HG03108 (cell line): ENCODE results near the gene FAM81A.
"Not testable (repeated sequence)": the region's sequence is repeated elsewhere in the genome, so short reads cannot be mapped to it uniquely, and the experiment has no call there.

Experiments used
- ATAC-seq: cut with Tn5 transposase; IDR thresholded peaks from one replicate; pipeline ENCODE4 v1.9.1; 2021; ENCODE audit warnings: moderate library complexity; ENCODE audit not compliant: unreplicated experiment

The FAM81A gene

DNA sequence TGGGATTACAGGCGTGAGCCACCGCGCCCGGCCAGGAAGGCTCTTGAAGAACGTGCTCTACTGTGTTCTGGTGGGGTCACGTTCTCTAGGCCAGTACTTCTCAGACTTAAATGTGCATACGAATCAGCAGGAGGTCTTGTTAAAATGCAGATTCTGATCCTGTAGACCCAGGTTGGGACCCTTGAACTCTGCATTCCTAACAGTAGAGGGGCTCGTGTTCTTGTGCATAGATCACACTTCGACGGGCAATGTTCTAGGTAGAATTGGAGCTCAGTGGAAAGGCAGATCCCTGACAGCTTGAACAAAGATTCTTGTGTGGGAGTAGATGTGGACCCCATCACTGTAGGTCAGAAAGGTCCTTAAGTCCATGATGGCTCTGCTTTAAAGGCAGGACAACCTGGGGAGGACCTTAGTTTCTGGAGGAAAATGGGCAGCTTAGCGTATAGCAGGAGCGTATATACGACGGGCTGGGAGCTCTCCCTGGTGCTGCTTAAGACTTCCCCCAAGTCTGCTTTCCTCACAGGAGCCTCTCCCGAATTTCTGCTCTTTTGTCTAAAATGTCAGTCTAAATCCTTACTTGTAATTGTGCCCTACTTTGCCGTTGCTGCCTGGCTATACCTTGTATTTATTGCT is 16.9 kb upstream of the FAM81A start:
- ATAC-seq, result no peak

DNA sequence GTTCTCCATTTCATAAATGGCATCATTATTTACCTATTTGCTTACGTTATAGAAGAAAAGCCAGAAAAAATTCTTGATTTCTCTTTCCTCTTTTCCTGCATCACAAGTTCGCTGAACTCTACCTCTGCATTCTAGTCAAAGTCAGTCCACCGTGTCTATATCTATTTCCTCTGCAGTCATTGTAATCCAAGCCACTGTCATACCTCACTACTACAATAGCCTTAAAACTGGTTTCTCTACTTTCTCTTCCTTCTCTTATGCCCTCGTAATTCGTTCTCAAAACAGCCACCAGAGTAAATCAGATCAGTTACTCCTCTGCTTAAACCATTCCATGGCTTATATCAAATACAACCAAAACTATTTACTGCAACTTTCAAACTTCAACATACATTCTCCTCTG is 13.4 kb upstream of the FAM81A start:
- ATAC-seq, result no peak

DNA sequence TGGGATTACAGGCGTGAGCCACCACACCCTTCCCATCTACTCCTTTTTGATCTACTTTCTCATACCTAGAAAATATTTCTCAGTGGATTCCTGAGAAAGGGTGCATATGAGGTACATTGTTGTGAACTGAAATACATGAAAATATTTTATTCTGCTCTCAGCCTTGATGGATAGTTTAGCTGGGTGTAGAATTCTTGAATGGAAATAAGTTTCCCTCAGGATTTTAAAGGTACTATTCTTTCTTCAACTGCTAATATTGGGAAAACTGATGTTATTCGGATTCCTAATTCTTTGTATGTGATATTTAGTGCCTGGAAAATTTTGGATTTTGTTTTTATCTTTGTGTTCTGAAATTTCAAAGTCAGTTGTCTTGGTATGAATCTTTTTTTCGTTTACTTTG is 9.1 kb upstream of the FAM81A start:
- not testable (repeated sequence) for ATAC-seq

DNA sequence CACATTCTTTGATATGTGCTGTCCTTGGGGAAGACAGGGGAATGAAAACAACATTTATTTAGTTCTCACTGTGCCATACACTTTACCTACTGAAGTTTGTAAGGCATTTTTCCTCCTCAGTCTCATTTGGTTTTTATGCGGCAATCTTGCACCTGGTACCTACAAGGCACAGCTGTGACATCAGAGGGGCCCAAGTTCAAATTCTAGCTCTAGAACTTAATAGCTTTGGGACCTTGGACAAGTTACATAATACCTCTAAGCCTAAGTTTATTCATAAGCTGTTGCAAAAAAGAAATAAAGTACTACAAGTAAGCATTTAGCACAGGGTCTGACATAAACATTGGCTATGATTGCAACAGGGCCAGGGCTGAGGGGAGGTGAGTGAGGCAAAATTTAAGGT is 5.6 kb upstream of the FAM81A start:
- no peak for ATAC-seq

DNA sequence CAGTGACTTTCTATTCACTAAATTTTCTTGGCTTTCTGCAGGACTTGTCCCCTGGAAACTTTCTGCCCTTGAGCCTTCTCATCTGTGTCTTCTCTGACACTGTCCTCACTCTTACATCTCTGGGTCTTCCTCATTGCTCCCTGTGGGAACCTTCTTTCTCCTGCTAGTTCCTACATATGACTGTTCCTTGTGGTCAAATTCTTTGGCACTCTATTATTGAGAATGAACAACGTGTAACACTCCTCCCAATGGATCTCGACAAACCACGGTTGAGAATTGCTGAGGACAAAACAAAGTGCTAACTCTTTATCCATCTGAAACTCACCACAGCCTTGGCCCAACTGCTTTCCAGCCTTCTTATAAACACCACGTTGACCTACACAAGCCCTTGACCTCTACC is 3.5 kb upstream of the FAM81A start:
- no peak for ATAC-seq

DNA sequence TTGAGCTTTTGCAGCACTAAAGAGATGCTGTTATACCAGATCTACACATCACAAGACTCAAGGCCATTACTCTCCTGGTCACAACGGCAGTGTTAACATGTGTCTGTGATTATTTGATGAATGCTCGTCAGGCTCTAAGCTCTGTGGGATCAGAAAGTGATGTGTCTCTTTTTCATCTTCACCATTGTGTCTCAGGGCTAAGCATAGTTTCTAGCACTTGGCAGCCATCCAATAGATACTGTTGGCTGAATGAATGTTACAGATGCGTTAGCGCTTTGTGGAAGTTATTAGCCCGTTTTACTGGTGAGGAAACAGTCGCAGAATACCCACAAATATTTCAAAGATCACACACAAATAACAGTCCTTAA is 1.2 kb upstream of the FAM81A start:
- no peak for ATAC-seq

DNA sequence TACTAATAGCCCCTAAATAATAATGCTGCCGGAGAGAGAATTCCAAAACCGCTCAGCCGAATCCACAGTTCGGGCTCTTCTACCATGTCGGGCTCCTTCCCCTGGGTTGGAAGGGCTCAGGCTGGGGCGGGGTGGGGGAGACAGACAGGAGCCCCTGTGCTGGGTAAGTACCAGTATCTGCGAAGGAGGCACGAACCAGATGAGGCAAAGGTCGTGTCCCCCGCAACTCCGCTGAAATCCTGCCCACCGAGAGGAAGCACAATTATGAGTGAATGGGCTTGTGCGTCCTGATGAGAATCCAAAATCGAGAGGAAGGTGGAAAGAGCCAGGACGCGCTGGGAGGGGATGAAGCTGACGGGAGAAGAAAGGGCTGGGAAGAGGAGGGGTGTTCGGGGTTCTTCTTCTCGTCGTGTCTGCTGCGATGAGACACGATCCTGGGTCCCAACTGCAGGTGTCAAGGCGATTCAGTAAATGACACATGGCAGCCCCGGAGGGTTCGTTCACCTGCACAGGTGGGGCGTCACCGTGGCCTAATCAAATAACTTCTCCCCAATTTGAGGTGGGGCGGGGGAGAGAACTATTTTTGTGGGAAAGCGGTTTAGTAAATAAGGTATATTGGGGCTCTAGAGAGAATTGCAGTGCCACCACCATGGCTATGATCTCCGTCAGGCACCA is 707 bp upstream of the FAM81A start:
- no peak for ATAC-seq

DNA sequence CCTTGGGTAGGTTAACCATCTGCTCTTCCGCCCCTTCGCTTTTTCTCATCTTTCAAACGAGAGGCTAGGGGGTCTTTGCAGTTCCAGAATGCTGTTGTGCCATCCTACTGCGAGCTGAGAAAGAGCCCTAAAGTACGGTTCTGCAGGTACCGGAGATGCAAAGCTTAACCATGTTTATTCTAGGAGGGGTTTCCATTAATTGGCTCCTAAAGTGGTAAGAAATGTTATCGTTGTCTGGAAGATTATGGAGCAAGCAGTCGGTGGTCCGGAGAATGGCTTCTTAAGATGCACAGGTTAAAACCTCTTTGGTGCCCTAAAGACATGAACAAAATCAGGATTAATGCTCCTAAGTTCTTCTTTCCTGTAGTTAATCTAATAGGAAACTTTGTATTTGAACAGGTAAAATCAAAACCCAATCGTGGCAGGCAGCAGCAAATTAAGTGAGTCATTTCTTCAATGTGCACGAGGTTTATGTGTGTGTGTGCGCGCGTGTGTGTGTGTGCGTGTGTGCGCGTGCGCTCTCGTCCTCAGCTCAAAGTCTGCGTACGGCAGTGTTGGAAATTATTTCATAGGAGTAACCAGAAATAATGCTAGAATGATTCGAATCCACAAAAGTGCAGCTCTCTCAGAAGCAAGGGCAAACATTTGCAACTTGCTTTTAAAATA is 772 bp downstream of the FAM81A start:
- ATAC-seq, result no peak

DNA sequence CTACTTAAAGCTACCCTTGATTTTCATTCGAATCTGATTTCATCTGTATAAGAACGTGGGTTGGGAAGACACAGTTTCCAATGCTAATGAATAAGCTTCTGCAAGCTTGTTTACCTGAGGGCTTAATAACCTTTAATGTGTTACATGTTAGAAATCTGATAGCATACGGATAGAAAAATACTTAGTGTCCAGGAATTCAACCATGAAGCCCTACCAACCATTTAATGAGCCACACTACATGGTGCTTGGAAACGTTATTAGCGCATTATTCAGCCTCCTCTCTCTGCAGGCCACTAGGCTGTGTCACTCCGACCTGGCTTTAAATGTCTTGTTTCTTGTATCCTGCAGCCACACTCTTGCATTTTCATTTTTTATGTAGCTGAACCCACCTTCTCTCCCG is 1.6 kb downstream of the FAM81A start:
- ATAC-seq, result no peak

DNA sequence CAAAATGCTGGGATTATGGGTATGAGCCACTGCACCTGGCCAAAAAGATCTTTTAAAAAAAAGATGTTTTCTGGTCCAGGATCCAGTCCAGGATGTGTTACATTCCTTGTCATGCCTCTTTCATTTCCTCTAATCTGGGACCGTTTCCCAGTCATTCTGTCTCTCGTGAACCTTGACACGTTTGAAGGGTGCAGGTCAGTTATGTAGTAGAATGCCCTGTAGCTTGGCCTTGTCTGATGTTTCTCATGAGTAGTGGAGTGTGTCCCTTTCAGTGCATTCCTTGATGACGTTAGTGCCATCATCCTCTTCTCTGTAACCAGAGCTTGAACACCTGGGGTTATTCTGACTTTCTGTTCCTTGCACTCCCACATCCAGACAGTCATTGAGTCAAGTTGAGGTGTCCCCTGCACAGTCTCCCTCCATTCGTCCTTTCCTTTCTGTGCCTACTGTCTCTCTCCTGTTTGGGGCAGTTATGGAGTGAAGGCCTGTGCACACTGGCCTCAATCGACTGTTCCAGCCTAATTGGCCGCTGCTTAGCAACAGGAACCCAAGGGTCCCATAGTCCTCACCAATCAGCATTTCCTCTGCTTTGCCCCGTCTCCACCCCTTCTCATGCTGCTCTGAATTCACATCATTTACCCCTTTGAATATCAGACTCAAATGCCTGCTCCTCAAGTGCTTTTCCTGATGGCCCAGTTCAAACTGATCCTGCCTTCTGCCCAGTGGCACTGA is 5.5 kb downstream of the FAM81A start:
- peak; percentile 47 for ATAC-seq

DNA sequence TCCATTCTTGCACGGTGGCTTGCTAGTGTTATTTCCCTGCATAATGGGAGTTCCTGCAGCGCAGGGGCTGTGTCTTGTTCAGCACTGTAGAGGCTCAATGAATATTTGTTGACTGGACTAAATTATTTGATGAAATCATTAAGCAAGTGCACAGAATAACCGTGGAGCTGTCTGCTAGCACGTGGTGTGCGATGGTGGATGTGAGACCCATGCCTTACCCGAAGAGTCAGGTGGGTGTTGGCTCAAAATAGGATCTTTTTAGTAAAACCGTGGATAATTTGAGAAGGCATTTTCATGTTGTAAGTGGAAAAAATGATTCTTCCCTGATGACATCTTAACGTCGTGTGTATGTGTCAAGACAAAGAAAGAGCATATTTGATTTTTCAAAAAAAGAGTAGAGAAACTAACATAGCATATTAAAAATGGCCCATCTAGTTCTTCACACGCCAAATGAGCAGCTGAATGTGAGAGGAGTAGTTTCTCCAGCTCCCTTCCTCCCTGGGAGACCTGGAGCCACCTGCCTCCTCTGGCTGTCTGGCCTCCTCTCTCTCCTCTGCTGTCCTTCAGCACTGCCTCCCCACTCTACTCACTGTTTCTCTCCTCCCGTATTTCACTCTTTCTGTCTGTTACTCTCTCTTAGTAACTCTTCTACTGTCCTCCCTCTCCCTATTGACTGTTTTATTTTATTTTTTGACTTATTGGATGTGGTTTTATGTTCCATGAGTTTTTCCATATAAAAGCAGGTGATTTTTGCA is 6.3 kb downstream of the FAM81A start:
- ATAC-seq, result no peak

DNA sequence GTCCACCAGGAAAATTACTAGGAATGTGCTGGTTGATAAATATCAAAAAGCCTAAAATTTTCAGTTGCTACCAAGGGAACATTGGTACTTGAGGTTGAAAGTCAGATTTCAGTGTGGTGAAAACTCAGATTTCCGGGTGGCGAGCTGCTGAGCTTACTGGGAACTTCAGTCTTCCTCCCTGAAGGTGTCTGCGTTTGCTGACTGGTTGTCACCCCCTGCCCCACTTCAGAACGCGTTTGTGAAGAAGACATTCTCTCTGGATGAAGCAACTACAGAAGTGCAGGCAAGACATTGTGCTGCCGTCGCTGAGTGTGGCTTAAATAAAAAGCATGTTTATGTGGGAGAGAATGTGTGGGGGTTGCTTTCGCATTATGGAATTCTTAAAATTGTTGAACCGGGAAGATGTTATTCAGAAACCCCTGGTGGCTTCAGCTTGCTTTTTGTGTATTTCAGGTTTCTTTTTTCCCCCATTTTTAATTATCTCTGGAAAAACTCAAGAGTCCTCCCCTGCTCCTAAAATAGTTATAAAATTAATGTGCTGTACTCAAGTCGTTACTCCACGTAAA is 7.1 kb downstream of the FAM81A start:
- ATAC-seq, result no peak

DNA sequence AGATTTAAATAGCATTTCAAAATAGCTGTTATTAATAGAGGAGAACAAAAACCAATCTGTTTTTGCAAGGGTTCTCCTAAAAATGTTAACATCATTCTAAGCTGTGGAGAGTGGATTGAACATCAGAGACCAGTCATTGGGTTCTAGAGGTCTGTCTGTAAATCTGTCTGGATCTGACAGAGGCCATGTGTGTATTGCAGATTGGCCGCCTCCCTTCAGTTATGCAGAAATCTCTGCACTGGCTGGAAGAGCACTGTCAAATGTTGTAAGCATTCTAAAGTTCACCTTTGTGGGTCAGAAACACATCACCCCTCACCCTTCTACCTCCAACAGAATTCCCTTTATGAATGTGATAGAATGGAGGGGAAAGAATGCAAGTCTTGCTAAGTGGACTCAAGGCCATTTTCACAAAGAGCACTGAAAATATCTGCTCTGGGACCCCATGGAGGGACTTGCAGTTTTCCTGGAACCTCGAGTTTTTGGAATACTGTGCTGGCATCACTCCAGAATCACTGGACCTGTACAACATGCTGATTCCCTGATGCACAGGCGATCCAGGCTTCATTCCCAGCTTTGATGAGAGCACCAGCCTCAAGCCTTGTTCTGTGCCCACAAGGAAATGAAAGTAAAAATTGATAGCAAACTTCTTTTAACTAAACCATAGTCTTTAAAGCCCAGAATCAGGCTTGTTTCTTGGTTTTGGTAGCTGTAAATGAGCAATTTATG is 8.4 kb downstream of the FAM81A start:
- ATAC-seq, result no peak

DNA sequence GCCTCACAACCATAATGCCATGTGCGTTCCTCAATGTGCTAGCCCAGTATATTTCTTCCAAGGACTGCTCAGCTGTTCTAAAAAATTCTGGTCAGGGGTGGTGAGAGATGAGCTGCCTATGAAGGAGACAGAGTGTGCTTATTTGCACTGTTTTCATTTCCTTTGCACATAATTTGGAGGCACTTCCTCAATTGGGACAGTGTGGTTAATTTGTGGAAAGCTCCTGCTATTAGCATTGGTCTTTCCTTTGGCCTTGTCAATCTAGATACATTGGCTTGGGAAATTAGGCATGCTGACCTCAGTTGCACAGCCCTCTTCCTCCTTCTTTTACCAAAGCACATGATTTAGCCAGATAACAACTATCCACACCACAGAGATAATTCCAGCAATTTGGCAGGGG is 9.4 kb downstream of the FAM81A start:
- no peak for ATAC-seq

DNA sequence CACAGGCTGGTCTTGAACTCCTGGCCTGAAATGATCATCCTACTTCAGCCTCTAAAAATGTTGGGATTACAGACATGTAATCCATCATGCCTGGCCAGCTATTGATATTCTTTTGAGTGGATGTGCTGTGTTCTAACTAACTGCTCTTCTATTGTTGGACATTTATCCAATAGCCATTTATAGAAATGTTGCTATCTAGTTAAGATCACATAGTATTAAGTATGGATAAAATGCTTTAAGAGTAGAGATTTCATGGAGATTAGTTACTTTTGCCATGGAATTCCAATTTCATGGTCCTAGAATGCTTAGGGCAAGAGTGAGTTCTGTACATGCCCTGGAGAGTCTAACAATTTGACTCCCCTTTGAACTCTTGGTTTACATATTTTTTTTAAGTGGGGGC is 10.9 kb downstream of the FAM81A start:
- no peak for ATAC-seq

DNA sequence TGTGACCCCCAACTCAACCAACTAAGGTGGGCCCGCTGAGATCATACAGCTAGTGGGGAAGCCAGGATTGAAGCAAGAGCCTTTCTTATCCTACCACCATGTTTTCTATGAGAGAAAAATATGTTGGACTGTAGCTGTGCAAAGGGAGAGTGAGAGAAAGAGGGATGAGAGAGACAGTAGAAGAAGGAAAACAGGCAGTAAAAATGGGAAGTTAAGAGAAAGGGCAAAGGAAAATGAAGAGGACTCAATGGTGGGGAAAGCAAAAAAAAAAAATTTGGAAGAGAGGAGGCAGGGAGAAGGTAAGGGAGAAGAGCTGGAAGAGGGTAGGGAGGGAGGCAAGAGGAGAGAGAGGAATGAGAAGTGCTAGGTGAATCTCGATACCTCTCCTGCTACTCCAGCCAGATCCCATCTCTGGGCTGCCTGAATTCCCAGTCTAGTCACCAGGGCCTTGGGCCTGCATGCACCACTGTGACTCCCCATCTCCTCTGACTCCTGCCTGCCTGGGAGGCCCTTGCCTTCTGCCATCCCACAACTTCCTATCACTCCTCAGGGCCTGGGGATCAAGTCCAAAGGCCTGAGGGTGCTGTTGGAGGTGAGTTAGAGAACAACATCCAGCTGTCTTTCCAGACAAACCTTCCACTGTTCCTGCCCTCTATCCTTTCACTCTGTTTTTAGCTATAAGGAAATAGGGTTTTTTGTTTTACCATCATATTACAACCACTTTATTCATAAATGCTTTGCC is 15.7 kb downstream of the FAM81A start:
- ATAC-seq, result no peak

DNA sequence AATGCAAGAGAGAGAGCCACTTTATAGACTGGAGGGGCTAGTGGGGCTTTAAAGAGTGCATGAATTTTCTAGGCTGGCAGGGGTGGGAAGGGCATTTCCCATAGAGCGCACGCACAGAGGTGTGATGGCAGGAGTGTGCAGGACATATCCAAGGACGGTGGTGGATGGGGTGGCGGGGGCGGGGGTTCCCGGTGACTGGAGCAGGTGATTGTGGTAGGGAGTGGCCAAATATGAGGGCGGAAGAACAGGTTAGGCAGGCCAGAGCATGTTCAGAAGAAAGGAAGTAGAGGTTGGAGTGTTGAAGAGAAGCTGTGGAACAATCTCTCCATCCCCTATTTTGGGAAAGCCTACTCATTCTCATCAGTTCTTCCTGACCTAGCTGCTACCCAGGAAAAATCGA is 18.1 kb downstream of the FAM81A start:
- no peak for ATAC-seq

DNA sequence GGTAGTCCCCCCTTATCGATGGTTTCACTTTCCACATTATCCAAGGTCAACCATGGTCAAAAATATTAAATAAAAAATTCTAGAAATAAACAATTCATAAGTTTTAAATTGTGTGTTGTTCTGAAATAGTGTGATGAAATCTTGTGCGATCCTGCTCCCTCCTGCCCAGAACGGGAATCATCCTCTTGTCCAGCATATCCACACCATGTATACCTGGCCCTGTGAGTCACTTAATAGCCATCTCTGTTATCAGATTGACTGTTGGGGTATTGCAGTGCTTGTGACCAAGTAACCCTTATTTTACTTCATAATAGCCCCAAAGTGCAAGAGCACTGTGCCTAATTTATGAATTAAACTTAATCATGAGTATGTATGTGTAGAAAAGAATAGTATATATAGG is 19.1 kb downstream of the FAM81A start:
- ATAC-seq, result no peak

DNA sequence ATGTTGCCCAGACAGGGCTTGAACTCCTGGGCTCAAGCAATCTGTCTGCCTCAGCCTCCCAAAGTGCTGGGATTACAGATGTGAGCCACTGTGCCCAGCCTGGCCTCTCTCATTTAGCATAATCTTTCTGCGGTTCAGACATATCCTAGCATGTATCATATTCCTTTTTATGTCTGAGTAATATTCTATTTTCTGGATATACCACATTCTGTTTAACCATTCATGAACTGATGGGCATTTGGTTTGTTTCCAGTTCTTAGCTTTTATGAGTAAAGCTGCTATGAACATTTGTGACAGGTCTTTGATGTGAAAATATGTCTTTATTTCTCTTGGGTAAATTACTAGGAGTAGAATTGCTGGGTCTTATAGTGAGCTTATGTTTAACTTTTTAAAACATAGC is 23.5 kb downstream of the FAM81A start:
- ATAC-seq, result no peak

DNA sequence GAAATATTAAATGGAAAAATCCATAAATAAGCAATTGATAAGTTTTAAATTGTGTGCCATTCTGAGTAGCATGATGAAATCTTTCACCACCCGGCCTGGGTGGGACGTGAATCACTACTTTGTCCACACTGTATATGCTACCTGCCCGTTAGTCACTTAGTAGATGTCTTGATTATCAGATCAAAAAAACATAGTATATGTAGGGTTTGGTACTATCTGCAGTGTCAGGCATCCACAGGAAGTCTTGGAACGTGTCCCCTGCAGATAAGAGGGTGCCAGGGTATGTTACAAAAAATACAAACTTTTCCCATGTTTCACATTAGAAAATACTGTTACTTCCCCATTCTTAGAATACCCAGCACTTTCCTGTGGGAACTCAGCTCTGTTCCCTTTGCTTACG is 35.2 kb downstream of the FAM81A start:
- ATAC-seq, result no peak
